Pancreas (tissue), 10 donors: ENCODE data around the gene PKP4. TPM values are rescaled to one million over a fixed set of nuclear protein-coding genes. Genes with fewer than 3 reads are reported as not detected.
A peak's percentile ranks its signal among the peaks of the same experiment; 100 is the strongest.

ENCODE experiments used
- ATAC-seq, 4 donors: fragments of 200-7000 bp; cut with Tn5 transposase; one replicate each; pipeline versions ENCODE4 v1.8.0 to v1.9.1; 2020; ENCODE audit warnings: mild to moderate bottlenecking in 4 of 4, moderate library complexity in 4 of 4
- DNase-seq, 6 donors: peaks; one replicate each; pipeline ENCODE4 v3.0.0-alpha.2; 2020
- FAIRE-seq: peaks from 2 replicates; lab custom pipeline; 2012; peaks lifted over from hg19 to GRCh38; lab: Jason Lieb, UNC
- H3K27ac ChIP-seq, 4 donors: fragments of 200-600 bp; sonication (generic); 1 replicate in 3 of 4; 2 replicates in 1 of 4; pipeline versions ENCODE4 v1.5.0 to v1.8.0; 2020
- H3K27me3 ChIP-seq, 4 donors: fragments of 200-600 bp; one replicate each; pipeline ENCODE4 v1.8.0; 2021
- H3K36me3 ChIP-seq, 3 donors: fragments of 200-600 bp; sonication (generic) in 1 of 3; one replicate each; pipeline versions ENCODE4 v1.5.0 to v1.8.0; 2020 to 2021
- H3K4me1 ChIP-seq, 3 donors: fragments of 200-600 bp; one replicate each; pipeline ENCODE4 v1.8.0; 2021
- H3K4me3 ChIP-seq, 4 donors: fragments of 200-600 bp; sonication (generic) in 2 of 4; one replicate each; pipeline versions ENCODE4 v1.5.0 to v1.8.0; 2020 to 2021
- H3K9me3 ChIP-seq, 4 donors: fragments of 200-600 bp; one replicate each; pipeline ENCODE4 v1.8.0; 2021
- CTCF ChIP-seq, 4 donors: fragments of 200-600 bp; sonication (generic) in 3 of 4; IDR thresholded peaks; one replicate each; pipeline versions ENCODE4 v1.5.0 to v1.8.0; 2021; ENCODE audit warnings: antibody characterized with exemption in 4 of 4
- WGBS, 2 donors: extraction: QIAGEN DNeasy Blood & Tissue Kit; methylation state at CpG; one replicate each; pipeline ENCODE4 v1.1.7; 2013; 5-methylcytosine and 5-hydroxymethylcytosine counted together
- intact Hi-C, 3 donors: fragments of 100-400 bp; cut with DNase I; formaldehyde crosslinking; loops; one replicate each; pipeline versions ENCODE4 v1.11.1 to v1.14.2; 2022
- polyA plus RNA-seq, 2 donors: library from polyadenylated mRNA; stranded (reverse); fragments of 200-250 nt; gene quantifications; one replicate each; pipeline ENCODE4 v1.2.3, GENCODE V29; 2013
- total RNA-seq, 6 donors: library from RNA; stranded (reverse); fragmentation: NEBNext Ultra II Directional in 4 of 6; extraction: Animal tissue kit (Norgen Biotek cat#: 25700) in 4 of 6; gene quantifications; one replicate each; pipeline versions ENCODE4 v1.2.1 to v1.2.4, GENCODE V29; 2021 to 2023
- donor health status: healthy with polysubstance abuse.
- donor health status: DM: no; HTN: no; CAD: no; lungs with moderate emphysema.
- donor health status: DM: no; HTN: no; CAD: no.
- donor health status: control.
- donor health status: control.
- donor health status: Bipolar disorder and iron deficiency.
- donor health status: DM: yes; HTN: yes; CAD: no.
- donor health status: DM: no; HTN: no; CAD: no.
- donor health status: DM: no; HTN: no; CAD: no.
- donor health status: DM: yes; HTN: yes; CAD: no.

The PKP4 gene
- total and polyA plus RNA-seq, 8 donors, result 20.4 to 46.2 (median 28.8) TPM

- no peaks in the 10 kb centered on the region for H3K9me3 ChIP-seq
- H3K36me3 ChIP-seq, result no peaks in the 10 kb centered on the region
- no peak overlapping the region for H3K27ac ChIP-seq
- ATAC-seq (no peak), FAIRE-seq (no peak), DNase-seq (no peak)
- intact Hi-C loops, result no loop called here
- WGBS, 2 donors, result 65 to 83% methylated on average over 4 of the region's 4 CpGs
- TF ChIP-seq CTCF (IDR thresholded peaks at IDR 0.05), result no peak
- H3K4me1 ChIP-seq, result no peaks in the 10 kb centered on the region
- H3K27me3 ChIP-seq, result no peaks in the 10 kb centered on the region
- H3K4me3 ChIP-seq, result no peak overlapping the region
Measured at GRCh38 chr2:158714420-158714819, 257.7 kb downstream of the PKP4 start.

GRCh38 chr2:158715357-158715756 lies 258.6 kb downstream of the PKP4 start:
- TF ChIP-seq CTCF (IDR thresholded peaks at IDR 0.05), result no peak
- ATAC-seq, result no peak
- H3K4me3 ChIP-seq, result no peak overlapping the region
- H3K27me3 ChIP-seq, result no peaks in the 10 kb centered on the region
- no peak for FAIRE-seq
- H3K9me3 ChIP-seq, result no peaks in the 10 kb centered on the region
- intact Hi-C loops, result no loop called here
- peak overlapping the region in 1 of 4 donors; percentile 22 for H3K27ac ChIP-seq
- H3K4me1 ChIP-seq, result no peaks in the 10 kb centered on the region
- WGBS, 2 donors, result 82 to 91% methylated on average over 1 of the region's 1 CpG
- no peaks in the 10 kb centered on the region for H3K36me3 ChIP-seq
- no peak for DNase-seq

- FAIRE-seq, result no peak
- no peaks in the 10 kb centered on the region for H3K4me1 ChIP-seq
- WGBS, 2 donors, result 74 to 76% methylated on average over 5 of the region's 5 CpGs
- TF ChIP-seq CTCF (IDR thresholded peaks at IDR 0.05), result no peak
- intact Hi-C loops, result no loop called here
- H3K9me3 ChIP-seq, result no peaks in the 10 kb centered on the region
- peak in 1 of 4 donors; percentile 37 for ATAC-seq
- H3K27ac ChIP-seq, result peak overlapping the region in 2 of 4 donors; percentile 21 to 31
- DNase-seq, result no peak
- no peaks in the 10 kb centered on the region for H3K36me3 ChIP-seq
- H3K4me3 ChIP-seq, result no peak overlapping the region
- no peaks in the 10 kb centered on the region for H3K27me3 ChIP-seq
Measured at GRCh38 chr2:158716121-158716791, 259.5 kb downstream of the PKP4 start.

- 87 to 90% methylated on average over 10 of the region's 10 CpGs for WGBS, 2 donors
- DNase-seq, result no peak
Measured at GRCh38 chr2:158716921-158717320, 260.2 kb downstream of the PKP4 start.

More at GRCh38 chr2:158716921-158717320, 260.2 kb downstream of the PKP4 start:
- no peaks in the 10 kb centered on the region for H3K4me1 ChIP-seq
- H3K4me3 ChIP-seq, result no peak overlapping the region
- peak overlapping the region in 2 of 4 donors; percentile 21 to 31 for H3K27ac ChIP-seq
- no peak for TF ChIP-seq CTCF (IDR thresholded peaks at IDR 0.05)
- H3K9me3 ChIP-seq, result no peaks in the 10 kb centered on the region
- intact Hi-C loops, result no loop called here
- ATAC-seq (no peak), FAIRE-seq (no peak)
- H3K27me3 ChIP-seq, result no peaks in the 10 kb centered on the region
- H3K36me3 ChIP-seq, result no peaks in the 10 kb centered on the region
